Heart right ventricle (tissue), 16 donors: ENCODE data around the gene SNX8. TPM values are rescaled to one million over a fixed set of nuclear protein-coding genes. Genes with fewer than 3 reads are reported as not detected.

Source experiments
- ATAC-seq, 8 donors: fragments of 200-7000 bp; cut with Tn5 transposase; one replicate each; pipeline ENCODE4 v1.9.1; 2020; ENCODE audit warnings: mild to moderate bottlenecking in 8 of 8, moderate library complexity in 8 of 8, moderate number of reproducible peaks in 1 of 8
- DNase-seq, 2 donors: peaks; one replicate each; pipeline ENCODE4 v3.0.0-alpha.2; 2020
- H3K27ac ChIP-seq, 10 donors: fragments of 200-600 bp; sonication (generic) in 2 of 10; one replicate each; pipeline versions ENCODE4 v1.5.0 to v1.8.0; 2020 to 2022; ENCODE audit warnings: mild to moderate bottlenecking in 3 of 10
- H3K27me3 ChIP-seq, 7 donors: fragments of 200-600 bp; one replicate each; pipeline ENCODE4 v1.8.0; 2021 to 2022; ENCODE audit warnings: mild to moderate bottlenecking in 2 of 7
- H3K36me3 ChIP-seq, 9 donors: fragments of 200-600 bp; sonication (generic) in 1 of 9; one replicate each; pipeline versions ENCODE4 v1.5.0 to v1.8.0; 2020 to 2022; ENCODE audit warnings: mild to moderate bottlenecking in 2 of 9
- H3K4me1 ChIP-seq, 9 donors: fragments of 200-600 bp; sonication (generic) in 1 of 9; one replicate each; pipeline versions ENCODE4 v1.5.0 to v1.8.0; 2020 to 2022; ENCODE audit warnings: mild to moderate bottlenecking in 4 of 9
- H3K4me3 ChIP-seq, 10 donors: fragments of 200-600 bp; sonication (generic) in 2 of 10; one replicate each; pipeline versions ENCODE4 v1.5.0 to v1.8.0; 2020 to 2022; ENCODE audit warnings: mild to moderate bottlenecking in 7 of 10, moderate library complexity in 2 of 10
- H3K9me3 ChIP-seq, 11 donors: fragments of 200-600 bp in 10 of 11; sonication (generic) in 2 of 11; one replicate each; pipeline versions ENCODE4 v1.5.0 to v1.8.0; 2013 to 2022; ENCODE audit warnings: mild to moderate bottlenecking in 2 of 11, control low read depth in 1 of 11, moderate library complexity in 1 of 11
- CTCF ChIP-seq, 9 donors: fragments of 200-600 bp; sonication (generic) in 2 of 9; IDR thresholded peaks; one replicate each; pipeline versions ENCODE4 v1.5.0 to v1.8.0; 2021 to 2022; ENCODE audit warnings: antibody characterized with exemption in 9 of 9, mild to moderate bottlenecking in 5 of 9, moderate library complexity in 1 of 9
- WGBS, 2 donors: extraction: QIAGEN DNeasy Blood & Tissue Kit; methylation state at CpG; one replicate each; pipeline ENCODE4 v1.1.7; 2013; ENCODE audit warnings: inconsistent platforms in 1 of 2; 5-methylcytosine and 5-hydroxymethylcytosine counted together
- intact Hi-C, 10 donors: fragments of 100-400 bp; cut with DNase I; formaldehyde crosslinking; loops; one replicate each; pipeline versions ENCODE4 v1.11.1 to v1.14.2; 2022
- polyA plus RNA-seq, 2 donors: library from polyadenylated mRNA; stranded (reverse); fragments of 200-250 nt; gene quantifications; one replicate each; pipeline ENCODE4 v1.2.3, GENCODE V29; 2013
- total RNA-seq, 10 donors: library from RNA; stranded (reverse); fragmentation: NEBNext Ultra II Directional in 3 of 10; extraction: Animal tissue kit (Norgen Biotek cat#: 25700) in 3 of 10; gene quantifications; one replicate each; pipeline versions ENCODE4 v1.2.1 to v1.2.4, GENCODE V29; 2021 to 2023
- donor health status: Arrhythmogenic right ventricular cardiomyopathy.
- donor health status: ischemic (EF 13 %, LVEDD 7.1; RV severe dilation, severe dysfunction).
- donor health status: healthy with polysubstance abuse.
- donor health status: DM: no; HTN: yes; CAD: no.
- donor health status: DM: no; HTN: no; CAD: no.
- donor health status: ischemic (EF 25% LVEDD 6.9; RV normal size, moderate dysfunction).
- donor health status: ischemic (EF 25% LVEDD 5.7; RV mildly dilated, moderate dysfunction).
- donor health status: healthy.
- donor health status: DM: yes; HTN: yes; CAD: no.
- donor health status: Ischemic cardiomyopathy.
- donor health status: ischemic (EF 35%, LVEDD 5.7; RV mildly dilated, moderate dysfunction).
- donor health status: nonischemic (EF 11% LVEDD 7.7; RV severe dilation, severe dysfunction).
- donor health status: DM: yes; HTN: yes; CAD: no.
- donor health status: PGD.
- donor health status: ischemic (EF 29% LVEDD 5.4; RV normal size, mild dysfunction).
- donor health status: nonischemic (EF 23%, LVEDD 6.1; RV moderate dilation, normal function).

Gene SNX8
- total and polyA plus RNA-seq, 12 donors: 14.7 to 31.8 (median 20.4) TPM

GRCh38 chr7:2295936-2296620 is 18.2 kb downstream of the SNX8 start:
- no peaks in the 10 kb centered on the region for H3K9me3 ChIP-seq
- H3K4me3 ChIP-seq: no peak overlapping the region
- DNase-seq: no peak
- intact Hi-C loops: no loop called here
- WGBS, 2 donors: 84 to 85% methylated on average over 6 of the region's 6 CpGs
- peaks cover 0 to 24% (median 6%) of the 10 kb centered on the region in 9 donors for H3K4me1 ChIP-seq
- ATAC-seq: no peak
- H3K27ac ChIP-seq: no peak overlapping the region
- no peak for TF ChIP-seq CTCF (IDR thresholded peaks at IDR 0.05)
- no peaks in the 10 kb centered on the region for H3K27me3 ChIP-seq
- no peaks in the 10 kb centered on the region for H3K36me3 ChIP-seq

DNA sequence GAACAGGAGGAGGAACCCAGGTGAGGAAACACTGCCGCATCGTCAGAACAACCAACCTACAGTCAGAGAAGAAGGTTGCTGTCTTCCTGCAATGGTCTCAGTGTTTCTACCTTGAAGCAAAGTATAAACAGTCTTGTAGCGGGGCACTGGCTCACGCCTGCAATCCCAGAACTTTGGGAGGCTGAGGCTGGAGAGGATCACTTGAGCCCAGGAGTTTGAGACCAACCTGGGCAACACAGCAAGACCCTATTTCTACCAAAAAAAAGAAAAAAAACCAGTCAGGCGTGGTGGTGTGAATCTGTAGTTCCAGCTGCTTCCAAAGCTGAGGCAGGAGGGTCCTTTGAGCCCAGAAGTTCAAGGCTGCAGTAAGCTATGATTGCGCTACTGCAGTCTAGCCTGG is 23.4 kb downstream of the SNX8 start:
- no peak overlapping the region for H3K4me3 ChIP-seq
- H3K4me1 ChIP-seq: no peaks in the 10 kb centered on the region
- ATAC-seq (no peak), DNase-seq (no peak)
- H3K27ac ChIP-seq: no peak overlapping the region
- TF ChIP-seq CTCF (IDR thresholded peaks at IDR 0.05): no peak
- no peaks in the 10 kb centered on the region for H3K36me3 ChIP-seq
- WGBS, 2 donors: 96 to 97% methylated on average over 6 of the region's 6 CpGs
- intact Hi-C loops: no loop called here
- no peaks in the 10 kb centered on the region for H3K9me3 ChIP-seq
- no peaks in the 10 kb centered on the region for H3K27me3 ChIP-seq

GRCh38 chr7:2289621-2290020 is 24.6 kb downstream of the SNX8 start:
- H3K9me3 ChIP-seq: no peaks in the 10 kb centered on the region
- no peak for ATAC-seq
- no peaks in the 10 kb centered on the region for H3K36me3 ChIP-seq
- H3K27me3 ChIP-seq: no peaks in the 10 kb centered on the region
- no peak for TF ChIP-seq CTCF (IDR thresholded peaks at IDR 0.05)
- 82 to 88% methylated on average over 13 of the region's 13 CpGs for WGBS, 2 donors
- intact Hi-C loops: no loop called here
- no peak overlapping the region for H3K4me3 ChIP-seq
- H3K4me1 ChIP-seq: no peaks in the 10 kb centered on the region
- no peak for DNase-seq
- H3K27ac ChIP-seq: no peak overlapping the region

DNA sequence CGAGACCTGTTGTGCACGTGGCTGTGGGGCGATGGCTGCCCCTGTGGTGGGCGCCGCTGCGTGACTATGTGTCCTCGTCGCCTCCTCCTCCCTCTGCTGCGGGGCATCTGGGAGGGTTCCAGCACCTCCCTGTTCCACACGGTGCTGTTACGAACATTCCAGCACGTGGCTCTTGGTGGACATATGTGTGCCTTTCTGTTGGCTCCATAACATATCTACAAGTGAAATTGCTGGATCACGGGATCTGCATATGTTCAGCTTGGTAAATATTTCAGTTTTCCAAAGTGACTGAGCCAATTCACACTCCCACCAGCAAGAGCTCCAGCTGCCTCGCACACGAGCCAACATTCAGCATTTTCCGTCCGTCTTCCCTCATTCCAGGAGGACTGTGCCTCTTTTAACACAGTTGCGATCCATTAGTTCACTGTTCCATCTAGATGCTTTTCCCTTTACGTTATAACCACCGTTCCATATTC is 25.1 kb downstream of the SNX8 start:
- Histone ChIP-seq H3K4me1 (no peaks in the 10 kb centered on the region), H3K27me3 (no peaks in the 10 kb centered on the region), H3K4me3 (no peak overlapping the region), H3K27ac (no peak overlapping the region), H3K36me3 (no peaks in the 10 kb centered on the region), H3K9me3 (no peaks in the 10 kb centered on the region)
- 81 to 83% methylated on average over 20 of the region's 20 CpGs for WGBS, 2 donors
- DNase-seq (no peak), ATAC-seq (peak in 4 of 8 donors; percentile 28 to 61 (median 40))
- intact Hi-C loops: no loop called here
- TF ChIP-seq CTCF (IDR thresholded peaks at IDR 0.05): no peak
